ENCODE results near the gene HIGD2A.

The HIGD2A gene

GRCh38 chr5:176426876-176427275 lies 38.3 kb downstream of the HIGD2A start:
- Mint-ChIP-seq H3K4me1 (no peaks in the 10 kb centered on the region), H3K4me3 (no peak overlapping the region), H3K36me3 (peaks cover 0 to 3% of the 10 kb centered on the region in 2 donors), H3K9me3 (peaks cover 0 to 3% of the 10 kb centered on the region in 2 donors), H3K27ac (no peak overlapping the region), H3K27me3 (peaks cover 0 to 10% of the 10 kb centered on the region in 2 donors)
- ATAC-seq (replicated peaks) (no peak), DNase-seq (no peak)

- Mint-ChIP-seq H3K36me3 (peaks cover 2 to 3% of the 10 kb centered on the region in 2 donors), H3K4me1 (no peaks in the 10 kb centered on the region), H3K4me3 (no peak overlapping the region), H3K27ac (no peak overlapping the region), H3K27me3 (peaks cover under 1 to 7% of the 10 kb centered on the region in 2 donors), H3K9me3 (peaks cover 0 to 3% of the 10 kb centered on the region in 2 donors)
- no peak for DNase-seq
- ATAC-seq (replicated peaks): no peak
Measured at GRCh38 chr5:176427971-176428370, 39.4 kb downstream of the HIGD2A start.

GRCh38 chr5:176429972-176430371 lies 41.4 kb downstream of the HIGD2A start:
- H3K4me1 Mint-ChIP-seq: no peaks in the 10 kb centered on the region
- H3K27ac Mint-ChIP-seq: no peak overlapping the region
- H3K36me3 Mint-ChIP-seq: peaks cover 2 to 3% of the 10 kb centered on the region in 2 donors
- DNase-seq (no peak), ATAC-seq (replicated peaks) (no peak)
- no peak overlapping the region for H3K4me3 Mint-ChIP-seq
- peaks cover 0 to 3% of the 10 kb centered on the region in 2 donors for H3K9me3 Mint-ChIP-seq
- peaks cover 0 to 7% of the 10 kb centered on the region in 2 donors for H3K27me3 Mint-ChIP-seq

- peaks cover 0 to 2% of the 10 kb centered on the region in 2 donors for H3K36me3 Mint-ChIP-seq
- H3K27me3 Mint-ChIP-seq: peaks cover 0 to 7% of the 10 kb centered on the region in 2 donors
- no peak overlapping the region for H3K27ac Mint-ChIP-seq
- H3K4me3 Mint-ChIP-seq: no peak overlapping the region
- ATAC-seq (replicated peaks) (no peak), DNase-seq (no peak)
- peaks cover 10 to 11% of the 10 kb centered on the region in 2 donors for H3K4me1 Mint-ChIP-seq
- H3K9me3 Mint-ChIP-seq: no peaks in the 10 kb centered on the region
Measured at GRCh38 chr5:176432707-176433106, 44.2 kb downstream of the HIGD2A start.

DNA sequence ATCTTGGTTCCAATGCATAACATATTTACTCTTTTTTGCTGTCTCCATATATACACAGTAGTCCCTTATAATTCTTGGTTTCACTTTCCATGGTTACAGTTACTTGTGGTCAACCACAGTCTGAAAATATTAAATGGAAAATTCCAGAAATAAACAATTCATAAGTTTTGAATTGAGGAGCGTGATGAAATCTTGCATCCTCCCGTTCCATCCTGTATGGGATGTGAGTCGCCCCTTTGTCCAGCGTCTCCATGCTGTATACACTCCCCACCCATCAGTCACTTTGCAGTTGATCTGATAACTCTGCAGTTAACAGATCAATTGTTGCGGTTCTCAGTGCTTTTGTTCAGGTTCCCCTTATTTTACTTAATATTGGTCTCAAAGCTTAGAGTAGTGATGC lies 48.1 kb downstream of the HIGD2A start:
- H3K4me3 Mint-ChIP-seq: peak overlapping the region; percentile 66 to 72
- peak; percentile 74 to 78 for ATAC-seq (replicated peaks)
- H3K36me3 Mint-ChIP-seq: peaks cover 0 to 2% of the 10 kb centered on the region in 2 donors
- peak overlapping the region; percentile 21 for H3K27ac Mint-ChIP-seq
- no peak for DNase-seq
- H3K9me3 Mint-ChIP-seq: no peaks in the 10 kb centered on the region
- peaks cover 0 to 13% of the 10 kb centered on the region in 2 donors for H3K27me3 Mint-ChIP-seq
- H3K4me1 Mint-ChIP-seq: peaks cover 11% of the 10 kb centered on the region in 2 donors

GRCh38 chr5:176438959-176439757 lies 50.6 kb downstream of the HIGD2A start:
- Mint-ChIP-seq H3K36me3 (no peaks in the 10 kb centered on the region), H3K4me3 (no peak overlapping the region), H3K9me3 (no peaks in the 10 kb centered on the region), H3K27me3 (peaks cover 0 to 6% of the 10 kb centered on the region in 2 donors), H3K27ac (no peak overlapping the region), H3K4me1 (peaks cover 11 to 13% of the 10 kb centered on the region in 2 donors)
- ATAC-seq (replicated peaks) (no peak), DNase-seq (no peak)

All from stimulated activated naive B cell treated with anti-CD40 and anti-IgM and Interleukin-4, amounts not matched to agents 10 μg/mL and 1 μg/mL and 100 μg/mL, for 72 hours (primary cell).